ENCODE measurements around the gene HGD.
"Not testable (repeated sequence)": the region's sequence is repeated elsewhere in the genome, so short reads cannot be mapped to it uniquely, and the experiment has no call there.

HGD gene

GRCh38 chr3:120680193-120680894 lies 1.7 kb downstream of the HGD start:
- no peak for DNase-seq (ENCODE audit: low read depth in 2 of 2)

- no peak for DNase-seq (ENCODE audit: low read depth in 2 of 2)
Observed at GRCh38 chr3:120678984-120679383, 3.1 kb downstream of the HGD start.

GRCh38 chr3:120678331-120678947 lies 3.6 kb downstream of the HGD start:
- DNase-seq (ENCODE audit: low read depth in 2 of 2): no peak

DNA sequence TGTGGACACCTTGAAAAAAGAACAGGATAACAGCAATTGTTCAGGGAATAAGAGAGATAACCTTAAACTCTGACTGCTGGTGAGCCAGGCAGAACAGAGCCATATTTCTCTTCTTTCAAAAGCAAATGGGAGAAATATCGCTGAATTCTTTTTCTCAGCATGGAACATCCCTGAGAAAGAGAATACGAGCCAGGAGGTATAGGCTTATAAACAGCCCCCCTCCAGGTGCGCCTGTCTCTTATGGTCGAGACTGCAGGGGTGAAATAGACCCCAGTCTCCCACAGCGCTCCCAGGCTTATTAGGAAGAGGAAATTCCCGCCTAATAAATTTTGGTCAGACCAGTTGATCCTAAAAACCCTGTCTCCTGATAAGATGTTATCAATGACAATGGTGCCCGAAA lies 4.8 kb downstream of the HGD start:
- not testable (repeated sequence) for DNase-seq (ENCODE audit: low read depth in 2 of 2)

DNA sequence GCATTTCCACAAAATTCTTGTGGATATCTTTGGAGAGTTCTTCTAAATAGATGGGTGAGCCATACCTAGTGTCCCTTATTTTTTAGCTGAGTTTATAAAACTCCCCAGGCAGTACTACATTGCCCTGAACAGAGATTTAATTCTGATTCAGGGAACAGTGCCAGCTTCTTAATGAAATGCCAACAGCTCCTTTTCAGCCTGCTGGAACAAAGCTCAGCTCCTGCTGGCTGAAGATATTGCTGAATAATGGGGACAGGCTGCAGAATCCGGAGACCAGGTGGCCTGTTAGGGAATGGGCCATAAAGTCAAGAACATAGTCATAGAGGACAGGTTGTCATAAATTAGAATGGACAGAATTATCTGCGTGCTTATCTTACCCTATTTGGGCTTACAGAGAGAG lies 8.9 kb downstream of the HGD start:
- no peak for DNase-seq (ENCODE audit: low read depth in 2 of 2)

DNA sequence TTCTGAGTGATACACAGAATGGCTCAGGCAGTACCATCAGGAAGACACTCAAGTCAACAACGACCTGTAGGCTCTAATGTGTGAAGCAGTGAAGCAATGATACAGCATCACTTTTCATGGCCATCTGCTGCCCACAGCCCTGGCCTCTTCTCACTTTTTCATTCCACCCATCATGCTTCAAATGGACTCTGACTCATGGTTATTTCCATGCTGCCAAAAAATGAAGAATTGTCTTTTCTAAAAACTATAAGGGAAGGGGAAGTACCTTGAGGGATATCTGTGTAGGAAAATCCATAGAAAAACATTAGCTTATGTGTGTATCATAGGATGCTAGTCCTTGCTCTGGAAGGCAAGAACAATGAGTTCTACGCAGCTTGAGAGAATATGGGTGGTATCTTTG lies 11.5 kb downstream of the HGD start:
- DNase-seq (ENCODE audit: low read depth in 2 of 2): no peak

GRCh38 chr3:120664926-120665325 lies 17.1 kb downstream of the HGD start:
- DNase-seq (ENCODE audit: low read depth in 2 of 2): no peak

- DNase-seq (ENCODE audit: low read depth in 2 of 2): no peak
Observed at GRCh38 chr3:120661945-120662344, 20.1 kb downstream of the HGD start.

DNA sequence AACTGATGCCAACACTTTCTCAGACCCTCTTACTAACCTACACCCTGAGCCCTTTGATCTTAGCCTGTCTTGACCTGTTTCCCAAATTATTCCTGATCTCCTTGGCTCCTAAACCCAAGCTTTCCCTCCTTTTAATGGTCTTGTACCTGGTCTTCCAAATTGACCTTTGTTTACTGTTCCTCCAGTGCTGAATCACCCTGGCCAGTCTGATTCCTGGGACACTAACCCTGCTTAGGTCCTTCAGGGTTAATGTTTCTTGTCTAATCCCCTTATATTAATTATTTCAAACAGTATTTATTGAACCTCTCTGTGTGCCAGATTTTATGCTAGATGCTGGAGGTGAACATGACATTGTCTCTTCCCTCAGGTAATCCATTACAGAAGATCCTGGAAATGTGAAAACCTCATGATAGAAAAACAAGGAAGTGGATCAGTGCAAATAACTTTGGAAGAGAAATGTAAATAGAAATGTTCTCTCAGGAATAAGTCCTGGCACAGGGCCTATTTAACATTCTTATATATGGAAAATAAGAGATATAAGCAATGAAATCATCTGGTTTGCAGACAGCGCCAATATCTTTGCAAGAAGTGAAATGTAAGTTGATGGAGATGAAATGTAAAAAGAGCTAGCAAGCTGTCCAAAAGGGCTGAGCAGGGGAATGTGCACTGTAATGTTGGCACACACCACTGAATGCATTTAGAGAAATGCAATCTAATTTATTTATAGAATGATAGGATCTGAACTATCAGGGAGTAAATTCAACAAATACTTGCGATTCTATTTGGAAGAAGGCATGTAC lies 20.7 kb downstream of the HGD start:
- DNase-seq (ENCODE audit: low read depth in 2 of 2): no peak

DNA sequence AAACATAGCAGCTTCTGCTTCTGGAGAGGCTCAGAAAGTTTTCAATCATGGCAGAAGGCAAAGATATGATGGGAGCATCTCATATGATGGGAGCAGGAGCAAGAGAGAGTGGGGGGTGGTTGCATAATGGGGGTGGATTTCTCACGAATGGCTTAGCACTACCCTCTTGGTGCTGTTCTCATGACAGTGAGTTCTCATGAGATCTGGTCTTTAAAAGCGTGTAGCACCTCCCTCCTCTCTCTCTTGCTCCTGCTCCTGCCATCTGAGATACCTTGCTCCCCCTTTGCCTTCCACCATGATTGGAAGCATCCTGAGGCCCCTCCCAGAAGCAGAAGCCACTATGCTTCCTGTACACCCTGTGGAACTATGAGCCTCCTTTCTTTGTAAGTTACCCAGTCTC lies 22.2 kb downstream of the HGD start:
- no peak for DNase-seq (ENCODE audit: low read depth in 2 of 2)

- DNase-seq (ENCODE audit: low read depth in 2 of 2): no peak
Observed at GRCh38 chr3:120659285-120659684, 22.8 kb downstream of the HGD start.

DNA sequence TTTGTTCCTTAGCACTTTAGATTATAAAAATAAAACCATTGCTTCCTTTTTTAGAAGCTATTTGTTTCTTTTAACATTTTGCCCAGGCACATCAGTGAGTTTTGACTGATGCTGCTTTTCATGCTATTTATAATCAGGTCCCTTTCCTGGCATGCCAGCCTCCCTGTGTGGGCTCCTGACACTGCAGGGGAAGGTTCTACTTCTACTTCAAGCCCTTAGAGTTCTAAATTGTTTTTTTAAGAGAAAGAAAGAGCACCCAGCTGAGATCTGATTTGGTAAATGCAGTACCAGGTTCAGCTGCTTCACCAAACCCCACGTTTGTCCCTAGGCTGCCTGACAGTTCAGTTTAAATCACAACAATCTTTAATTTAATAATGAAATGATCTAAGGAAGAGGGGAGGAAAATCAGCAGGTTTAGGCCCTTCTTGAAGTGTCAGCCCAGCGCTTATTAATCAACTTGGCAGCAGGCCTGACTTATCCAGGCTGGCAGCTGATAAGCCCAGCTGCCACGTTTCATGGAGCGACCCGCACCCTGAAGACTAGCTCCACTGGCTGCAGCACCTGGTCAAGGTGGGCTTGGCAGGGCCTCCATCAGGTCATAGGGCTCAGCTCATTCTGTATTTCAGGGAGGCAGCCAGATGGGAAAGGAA lies 29.0 kb downstream of the HGD start:
- DNase-seq (ENCODE audit: low read depth in 2 of 2): no peak

DNA sequence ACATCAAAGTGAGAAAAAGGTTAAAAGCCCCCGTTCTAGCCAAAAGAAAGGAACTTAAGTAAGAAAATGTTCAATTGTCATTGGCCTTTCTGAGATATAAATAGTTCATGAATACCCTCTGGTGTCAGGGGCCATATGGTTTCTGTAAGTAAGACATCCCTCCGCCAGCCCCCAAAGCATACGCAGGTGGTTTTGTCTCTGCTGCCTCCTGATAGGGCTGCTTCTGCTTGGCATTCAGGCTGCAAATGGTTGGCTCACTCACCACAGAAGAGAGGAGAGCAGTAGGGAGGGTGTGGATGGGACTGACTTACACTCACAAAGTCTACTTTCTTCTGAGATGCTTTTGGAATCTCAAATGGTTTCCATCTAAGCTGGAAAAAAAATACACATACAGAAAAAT lies 29.8 kb downstream of the HGD start:
- DNase-seq (ENCODE audit: low read depth in 2 of 2): no peak

DNA sequence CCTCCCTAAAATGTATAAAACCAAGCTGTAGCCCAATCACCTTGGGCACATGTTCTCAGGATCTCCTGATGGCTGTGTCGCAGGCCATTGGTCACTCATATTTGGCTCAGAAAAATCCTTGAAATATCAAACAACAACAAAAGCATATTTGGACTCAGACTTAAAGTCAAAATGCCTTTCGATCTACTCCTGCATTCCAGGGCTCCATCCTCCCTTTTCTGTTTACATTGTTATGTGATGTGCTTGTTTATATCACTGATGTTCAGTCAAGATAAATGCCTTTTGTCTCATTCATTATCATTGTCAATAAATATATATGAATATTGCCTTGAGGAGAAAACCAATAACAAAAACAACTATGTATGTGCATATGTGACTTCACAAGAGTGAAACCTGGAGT lies 31.7 kb downstream of the HGD start:
- DNase-seq (ENCODE audit: low read depth in 2 of 2): no peak

DNA sequence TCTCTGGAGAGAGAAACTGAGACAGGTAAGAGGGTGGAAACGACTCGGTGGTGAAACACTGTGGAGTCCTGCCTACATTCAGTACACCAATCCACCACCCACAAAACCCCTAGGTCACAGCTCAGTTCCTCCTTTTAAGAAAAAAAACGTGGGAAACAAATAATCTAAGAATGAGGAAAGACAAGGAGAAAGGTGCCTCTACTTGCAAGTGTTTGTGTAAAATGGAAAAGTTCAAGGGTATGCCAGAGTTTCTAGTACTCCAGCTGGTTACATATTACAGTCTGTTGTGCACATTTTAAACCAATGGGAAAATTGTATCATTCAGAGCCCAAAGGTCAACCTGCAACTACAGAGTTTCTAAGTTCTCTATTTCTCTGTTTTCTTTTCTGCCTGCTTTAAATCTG lies 32.2 kb downstream of the HGD start:
- no peak for DNase-seq (ENCODE audit: low read depth in 2 of 2)

DNA sequence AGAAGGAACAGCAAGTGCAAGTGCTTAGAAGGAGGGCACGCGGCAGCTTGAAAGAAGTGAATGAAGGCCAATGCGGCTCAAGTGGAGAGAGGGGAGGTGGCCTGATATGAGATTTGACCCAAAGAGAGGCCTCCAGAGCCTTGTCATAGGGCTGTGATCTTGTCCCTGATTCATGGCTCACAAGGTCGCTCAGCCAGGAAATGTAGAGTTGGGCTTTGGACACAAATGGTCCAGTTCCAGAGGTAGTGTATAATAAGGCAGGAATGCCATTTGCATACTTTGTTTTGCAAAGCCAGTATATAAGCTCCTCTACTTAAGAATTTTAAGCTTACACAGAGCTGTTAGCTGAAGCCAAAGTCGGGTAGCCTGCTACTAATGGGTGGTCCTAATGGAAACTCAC lies 33.7 kb downstream of the HGD start:
- no peak for DNase-seq (ENCODE audit: low read depth in 2 of 2)

- no peak for DNase-seq (ENCODE audit: low read depth in 2 of 2)
Observed at GRCh38 chr3:120646771-120647432, 35.1 kb downstream of the HGD start.

DNA sequence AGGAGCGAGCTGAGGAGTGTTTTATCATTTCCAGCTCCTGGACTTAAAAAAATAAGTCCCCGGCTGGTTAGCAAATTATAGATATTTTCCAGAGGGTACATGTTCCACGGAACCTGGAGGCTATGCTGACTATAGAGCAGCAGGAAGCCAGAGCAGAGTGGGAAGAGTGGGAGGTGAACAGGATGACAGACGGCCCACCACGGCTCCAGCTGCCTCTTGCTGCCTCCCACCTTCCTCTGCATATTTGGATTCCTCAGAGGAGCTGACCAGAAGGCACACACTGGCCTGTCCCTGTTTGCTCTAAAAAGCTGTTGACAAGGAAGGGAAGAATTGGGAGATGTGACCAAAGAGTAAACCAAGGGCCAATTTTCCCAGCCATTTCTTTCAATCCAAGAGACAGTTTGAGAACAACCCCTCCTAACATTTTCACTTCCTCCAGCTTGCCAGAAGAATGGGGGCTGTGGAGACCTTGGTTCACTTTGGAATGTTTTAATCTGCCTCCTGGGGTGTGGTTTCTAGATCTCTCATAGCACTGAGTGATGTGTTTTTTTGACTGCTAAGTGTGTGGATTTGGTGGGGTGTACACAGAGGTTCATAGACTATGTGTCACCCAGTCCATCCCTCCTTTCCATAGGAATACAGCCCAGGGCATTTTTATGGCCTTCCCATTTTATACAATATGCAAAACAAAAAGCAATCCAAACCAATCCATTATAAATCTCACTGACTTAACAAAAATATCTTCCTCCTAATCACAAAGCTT lies 36.8 kb downstream of the HGD start:
- DNase-seq (ENCODE audit: low read depth in 2 of 2): no peak

DNA sequence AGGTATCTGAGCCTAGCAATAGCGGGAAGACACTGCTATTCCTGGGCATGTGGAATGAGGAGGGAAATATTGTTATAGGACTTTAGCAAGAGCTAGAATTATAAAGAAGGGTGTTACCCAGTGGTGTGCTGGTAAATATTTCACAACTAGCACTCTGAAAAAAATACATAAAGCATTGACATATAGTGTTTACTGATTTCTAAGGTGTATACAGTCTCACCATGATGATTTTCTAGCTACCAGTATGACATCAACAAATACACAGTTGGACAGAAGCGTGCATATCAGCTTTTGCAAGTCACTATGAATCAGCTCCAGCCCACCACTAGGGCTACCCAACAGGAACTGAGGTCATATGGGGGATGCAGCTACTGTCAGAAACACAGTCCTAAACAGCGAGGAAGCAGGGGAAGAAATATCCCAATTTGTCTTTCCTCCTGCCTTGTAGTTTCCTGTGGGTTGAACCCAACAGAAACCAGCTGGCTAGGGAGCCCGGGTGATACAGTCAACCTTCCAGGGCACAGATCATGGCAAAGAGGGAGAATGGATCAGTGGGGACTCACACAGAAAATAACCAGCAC lies 39.6 kb downstream of the HGD start:
- DNase-seq (ENCODE audit: low read depth in 2 of 2): no peak

DNA sequence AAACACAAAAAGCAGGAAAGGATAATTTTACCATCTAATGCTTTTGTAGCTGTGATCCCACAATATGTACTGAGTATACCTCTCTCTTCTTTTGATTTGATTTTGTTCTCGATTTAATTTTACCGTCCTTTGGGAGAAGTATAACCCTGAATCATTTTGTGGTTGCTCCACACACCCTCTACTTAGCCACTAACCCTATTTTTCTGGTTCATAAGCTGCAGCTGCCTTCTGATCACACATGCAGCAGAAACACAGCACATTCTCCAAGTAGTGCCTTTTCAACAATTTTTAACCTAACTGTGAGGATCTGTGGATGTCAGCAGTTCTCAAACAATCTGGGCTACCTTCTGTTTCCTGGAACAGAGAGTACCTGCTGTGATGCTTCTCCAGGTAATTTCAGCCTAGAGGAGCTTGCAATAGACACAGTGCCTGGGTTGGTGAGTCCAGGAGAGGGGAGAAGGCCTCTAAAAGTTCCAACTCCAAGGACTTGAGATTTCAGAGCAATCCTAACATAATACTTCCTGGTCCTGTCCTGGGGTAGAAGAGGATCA lies 40.3 kb downstream of the HGD start:
- DNase-seq (ENCODE audit: low read depth in 2 of 2): no peak

DNA sequence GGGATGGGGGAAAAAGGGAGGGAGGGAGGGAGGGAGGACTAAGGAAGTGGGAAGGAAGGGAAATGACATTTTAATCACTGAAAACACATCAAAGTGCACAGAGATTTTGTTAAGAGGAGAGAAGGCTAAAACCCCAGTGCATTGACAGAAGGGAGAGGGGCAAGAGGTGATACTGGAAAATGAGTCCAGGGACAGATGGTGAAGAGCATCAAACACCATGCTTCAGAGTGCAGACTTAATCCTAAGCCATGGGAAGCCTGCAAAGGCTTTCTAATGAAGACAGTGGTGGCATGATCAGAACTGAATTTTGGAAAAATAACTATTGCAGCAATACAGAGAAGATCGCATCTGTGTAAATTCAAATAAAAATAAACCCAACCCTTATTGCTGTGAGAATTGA lies 41.8 kb downstream of the HGD start:
- no peak for DNase-seq (ENCODE audit: low read depth in 2 of 2)

Data from stimulated activated CD4-positive, alpha-beta T cell treated with anti-CD3 and anti-CD28 coated beads, Interleukin-1b, Interleukin-23, amount 100 ng/mL, for 1 hour (primary cell).